ENCODE results near the gene ITM2C. TPM values are rescaled to one million over a fixed set of nuclear protein-coding genes. Genes with fewer than 3 reads are reported as not detected.

ITM2C gene
- total and polyA plus RNA-seq, 2 of the 8 experiments (the other 6 are each of a cell fraction or from before 2014, with no cell fraction given) = 362 to 742 TPM

DNA sequence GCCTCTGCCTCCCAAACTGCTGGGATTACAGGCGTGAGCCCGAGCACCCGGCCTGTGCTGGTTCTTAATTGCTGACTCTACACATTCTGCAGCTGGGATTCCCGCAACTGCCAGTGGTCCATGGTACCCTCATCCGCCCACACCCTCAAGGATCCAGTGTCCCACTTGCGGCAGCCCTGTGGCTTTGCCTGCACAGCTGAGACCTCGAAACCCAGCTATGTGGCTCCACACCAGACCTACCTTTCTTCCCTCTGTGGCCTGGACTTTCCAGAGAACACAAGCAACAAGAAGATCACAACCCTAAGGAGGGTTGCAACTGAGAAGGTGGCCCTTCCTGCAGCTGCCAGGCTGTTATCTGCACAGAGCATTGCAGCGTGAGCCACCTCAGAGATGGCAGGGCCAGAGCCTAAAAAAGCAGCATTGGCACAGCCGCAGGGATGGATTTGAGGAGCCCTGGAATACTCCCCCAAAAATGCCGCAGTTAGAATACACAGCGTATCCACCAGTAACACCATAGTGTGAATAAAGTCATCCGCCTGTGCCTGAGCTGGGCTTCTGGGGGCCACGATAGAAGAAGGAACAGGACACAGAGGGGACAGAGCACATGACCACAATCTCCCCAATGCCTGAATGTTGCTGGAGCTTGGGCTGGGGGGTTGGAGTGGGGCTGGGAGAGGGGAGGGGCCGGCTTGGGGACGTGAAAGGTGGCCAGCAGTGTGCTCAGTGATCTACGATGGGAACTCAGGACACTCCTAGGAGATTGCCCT lies 58.4 kb downstream of the ITM2C start:
- Histone ChIP-seq H2AK5ac (ENCODE audit: low read depth, low read length) (no peak overlapping the region), H3K14ac (ENCODE audit: insufficient read length) (no peak overlapping the region), H4K91ac (replicated peaks; ENCODE audit: insufficient read length, low read length) (no peak overlapping the region), H3K79me1 (ENCODE audit: low read depth, low read length) (no peaks in the 10 kb centered on the region), H3K27ac (ENCODE audit: low read depth, low read length) (no peak overlapping the region), H3K4me2 (ENCODE audit: insufficient read depth in 1 of 2, low read depth in 2 of 2, low read length in 2 of 2) (no peak overlapping the region), H4K8ac (ENCODE audit: extremely low read depth, insufficient read depth, low read length) (0 out of 2 replicates have a peak overlapping the region, but pooled peaks have one; percentile 19), H2AFZ (ENCODE audit: low read length) (no peak overlapping the region), H3K27me3 (replicated peaks in 1 of 4; ENCODE audit: control insufficient read depth in 3 of 4, extremely low read depth in 1 of 4, insufficient read depth in 3 of 4, low read length in 3 of 4) (no peaks in the 10 kb centered on the region), H3K9me3 (ENCODE audit: insufficient read depth in 2 of 2, low read depth in 1 of 2, low read length in 1 of 2) (no peaks in the 10 kb centered on the region), H3K79me2 (ENCODE audit: control insufficient read depth in 1 of 2, insufficient read depth in 2 of 2, low read length in 2 of 2) (no peaks in the 10 kb centered on the region), H3K4me1 (replicated peaks in 1 of 4; ENCODE audit: control insufficient read depth in 3 of 4, insufficient read depth in 4 of 4, low read length in 3 of 4) (peaks cover 0 to 3% (median 2%) of the 10 kb centered on the region in 4 experiments; a peak in 2 of 7 replicates), H2BK12ac (ENCODE audit: low read depth, low read length) (no peak overlapping the region), H3K56ac (replicated peaks; ENCODE audit: insufficient read length, low read depth, low read length) (no peak overlapping the region), H4K20me1 (replicated peaks in 1 of 2; ENCODE audit: control insufficient read depth in 1 of 2, insufficient read depth in 2 of 2, low read length in 2 of 2) (no peaks in the 10 kb centered on the region), H3K36me3 (ENCODE audit: control insufficient read depth in 2 of 4, insufficient read depth in 4 of 4, low read length in 3 of 4) (no peaks in the 10 kb centered on the region), H3K9ac (replicated peaks in 1 of 4; ENCODE audit: extremely low read depth in 1 of 4, low read depth in 3 of 4, low read length in 3 of 4) (no peak overlapping the region), H3K4ac (replicated peaks; ENCODE audit: insufficient read length, low read depth, low read length) (no peak overlapping the region), H3K18ac (ENCODE audit: extremely low read depth, low read length) (no peak overlapping the region), H3K4me3 (ENCODE audit: extremely low read depth in 1 of 4, insufficient read depth in 2 of 4, low read depth in 3 of 4, low read length in 4 of 4) (no peak overlapping the region), H3K23ac (ENCODE audit: insufficient read length) (no peak overlapping the region), H4K5ac (ENCODE audit: insufficient read length, low read depth, low read length) (no peak overlapping the region), H2BK120ac (replicated peaks; ENCODE audit: low read depth, low read length) (no peak overlapping the region), H2BK5ac (ENCODE audit: low read depth, low read length) (no peak overlapping the region), H2BK15ac (ENCODE audit: low read length) (no peak overlapping the region), H3K23me2 (ENCODE audit: low read depth, low read length) (no peaks in the 10 kb centered on the region), H2BK20ac (ENCODE audit: low read length) (no peak overlapping the region)
- 93% methylated on average over 13 of the region's 16 CpGs; no CpG with 5 or more reads in 1 of the 2 experiments for WGBS, 2 experiments (ENCODE audit: extremely low coverage in 1 of 2, insufficient coverage in 1 of 2, insufficient read length in 1 of 2, insufficient replicate concordance in 2 of 2, low coverage in 1 of 2, low lambda C conversion rate in 2 of 2, missing lambda C conversion rate in 1 of 2)
- ChIA-PET CTCF (ENCODE audit: partially characterized antibody) (interaction anchor here (1.2 to 15.3 kb wide), 8 partner anchors 17 to 100 kb away, joined by 3 to 332 read pairs (median 11); no protein-coding TSS in a partner anchor), POLR2A (ENCODE audit: partially characterized antibody) (interaction anchor here (1.2 to 1.8 kb wide), 2 partner anchors 18 to 50 kb away, joined by 3 to 7 read pairs; no protein-coding TSS in a partner anchor)
- no peak for FAIRE-seq
- no peak for DNase-seq (ENCODE audit: low read depth in 1 of 2, low spot score in 2 of 2)
- TF ChIP-seq YY1 (IDR thresholded peaks at IDR 0.05; ENCODE audit: low read depth, low read length) (no peak), TEAD4 (IDR thresholded peaks at IDR 0.05; ENCODE audit: low read depth, low read length) (no peak), RNF2 (IDR thresholded peaks at IDR 0.05; ENCODE audit: borderline replicate concordance, low read depth, low read length, missing control alignments, poor library complexity, severe bottlenecking) (no peak), EGR1 (IDR thresholded peaks at IDR 0.05; ENCODE audit: borderline replicate concordance, low read depth, low read length) (no peak), HDAC2 (IDR thresholded peaks at IDR 0.05; ENCODE audit: borderline replicate concordance in 1 of 2, low read depth in 2 of 2, low read length in 2 of 2) (no peak), MAFK (IDR thresholded peaks at IDR 0.05; ENCODE audit: low read depth, low read length) (0 out of 2 replicates have a peak, but pooled peaks have one; percentile 8)
